Measurements from ENCODE around the gene OSBPL5.

The OSBPL5 gene

GRCh38 chr11:3149852-3150188, 15.3 kb downstream of the OSBPL5 start:
- DNase-seq (ENCODE audit: low read depth in 2 of 2) = no peak

DNA sequence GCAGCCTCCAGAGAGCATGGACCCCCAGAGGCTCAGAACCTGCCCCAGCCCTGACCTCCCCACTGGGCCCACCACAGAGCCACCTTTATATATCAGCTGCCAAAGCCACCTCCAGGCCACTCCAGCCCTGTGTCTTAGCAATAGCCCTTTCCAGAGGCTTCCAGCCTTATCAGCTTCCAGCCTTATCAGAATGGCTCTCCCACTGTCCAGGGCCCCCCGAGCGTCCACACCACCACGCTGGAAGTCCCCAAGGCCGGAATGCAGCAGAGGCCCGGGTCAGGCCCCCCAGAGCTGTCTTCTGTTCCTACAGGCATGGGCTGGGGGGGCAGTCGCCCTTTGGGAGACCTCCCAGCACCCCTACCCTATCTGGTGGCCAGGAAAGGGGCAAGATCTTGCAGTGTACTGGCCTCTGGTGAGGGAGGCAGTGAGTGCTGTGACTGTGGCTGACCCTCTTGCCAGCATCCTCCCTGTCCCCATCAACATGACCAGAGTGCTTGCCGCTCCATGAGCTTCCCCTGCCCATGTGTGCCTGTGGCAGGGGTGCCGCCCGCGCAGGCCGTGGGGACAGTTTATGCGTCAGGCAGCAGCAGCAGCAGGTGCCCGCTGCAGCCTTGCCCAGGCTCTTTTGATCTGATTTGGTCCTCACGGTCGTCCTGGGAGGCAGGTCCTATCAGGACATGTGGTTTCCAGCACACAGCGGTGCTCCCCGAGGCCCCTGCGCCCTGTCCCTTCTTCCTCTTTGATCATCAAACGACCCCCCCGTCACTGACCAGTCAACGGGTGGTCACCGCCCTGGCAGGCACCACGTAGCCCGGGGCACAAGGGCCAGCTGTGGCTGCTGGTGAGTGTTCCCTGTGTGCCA, 15.9 kb downstream of the OSBPL5 start:
- DNase-seq (ENCODE audit: low read depth in 2 of 2) = no peak

- DNase-seq (ENCODE audit: low read depth in 2 of 2) = no peak
These were observed 16.7 kb downstream of the OSBPL5 start for GRCh38 chr11:3148255-3148989.

DNA sequence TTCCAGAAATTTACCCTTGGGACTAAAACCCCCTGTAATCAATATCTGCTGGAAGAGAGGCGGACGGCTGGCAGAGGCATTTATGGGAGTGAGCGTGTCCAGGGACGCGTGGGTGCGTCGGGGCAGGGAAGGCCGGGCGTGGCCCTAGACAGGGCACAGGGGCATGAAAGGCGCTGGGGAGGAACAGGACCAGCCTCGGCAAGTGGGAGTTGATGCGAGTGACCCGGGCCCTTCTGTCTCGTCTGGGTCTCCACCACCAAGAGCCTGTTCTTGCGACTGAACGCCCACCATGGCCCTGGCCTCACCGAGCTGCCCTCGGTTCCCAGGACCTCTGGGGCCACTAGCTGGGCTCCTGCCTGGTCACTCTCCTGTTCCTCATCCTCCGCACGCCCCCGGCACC, 17.5 kb downstream of the OSBPL5 start:
- no peak for DNase-seq (ENCODE audit: low read depth in 2 of 2)

GRCh38 chr11:3147257-3147619, 17.9 kb downstream of the OSBPL5 start:
- DNase-seq (ENCODE audit: low read depth in 2 of 2) = no peak

DNA sequence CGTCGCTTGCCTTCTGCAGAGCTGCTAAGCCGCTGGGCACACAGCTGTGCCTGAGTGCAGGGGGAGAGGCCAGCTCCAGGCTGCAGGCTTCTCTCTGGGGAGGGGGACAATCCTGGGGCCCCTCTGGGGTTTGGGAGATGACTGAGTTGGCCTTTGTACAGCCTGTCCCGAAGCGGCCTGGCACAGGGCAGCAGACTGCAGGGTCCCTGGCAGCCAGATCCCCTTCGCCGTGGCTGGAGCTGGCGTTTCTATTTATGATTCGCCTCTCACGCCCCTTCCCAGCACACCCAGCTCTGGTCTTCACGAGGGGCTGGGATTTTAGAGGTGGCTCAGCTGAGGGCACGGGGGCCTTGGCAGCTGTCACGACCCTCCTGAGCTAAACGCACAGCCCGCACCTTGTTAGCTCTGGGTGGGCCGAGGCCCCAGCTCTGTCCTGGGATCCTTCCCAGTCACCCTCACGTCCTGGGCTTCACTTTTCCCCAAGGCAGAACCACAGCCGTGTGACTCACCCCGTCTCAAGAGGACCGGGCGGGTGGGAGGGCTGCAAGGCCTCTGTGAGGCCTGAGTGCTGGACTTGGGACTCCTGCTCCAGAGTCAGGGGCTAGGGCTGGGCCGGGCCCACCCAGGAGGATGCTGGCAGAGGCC, 18.4 kb downstream of the OSBPL5 start:
- DNase-seq (ENCODE audit: low read depth in 2 of 2) = no peak

- no peak for DNase-seq (ENCODE audit: low read depth in 2 of 2)
These were observed 19.9 kb downstream of the OSBPL5 start for GRCh38 chr11:3145206-3145520.

DNA sequence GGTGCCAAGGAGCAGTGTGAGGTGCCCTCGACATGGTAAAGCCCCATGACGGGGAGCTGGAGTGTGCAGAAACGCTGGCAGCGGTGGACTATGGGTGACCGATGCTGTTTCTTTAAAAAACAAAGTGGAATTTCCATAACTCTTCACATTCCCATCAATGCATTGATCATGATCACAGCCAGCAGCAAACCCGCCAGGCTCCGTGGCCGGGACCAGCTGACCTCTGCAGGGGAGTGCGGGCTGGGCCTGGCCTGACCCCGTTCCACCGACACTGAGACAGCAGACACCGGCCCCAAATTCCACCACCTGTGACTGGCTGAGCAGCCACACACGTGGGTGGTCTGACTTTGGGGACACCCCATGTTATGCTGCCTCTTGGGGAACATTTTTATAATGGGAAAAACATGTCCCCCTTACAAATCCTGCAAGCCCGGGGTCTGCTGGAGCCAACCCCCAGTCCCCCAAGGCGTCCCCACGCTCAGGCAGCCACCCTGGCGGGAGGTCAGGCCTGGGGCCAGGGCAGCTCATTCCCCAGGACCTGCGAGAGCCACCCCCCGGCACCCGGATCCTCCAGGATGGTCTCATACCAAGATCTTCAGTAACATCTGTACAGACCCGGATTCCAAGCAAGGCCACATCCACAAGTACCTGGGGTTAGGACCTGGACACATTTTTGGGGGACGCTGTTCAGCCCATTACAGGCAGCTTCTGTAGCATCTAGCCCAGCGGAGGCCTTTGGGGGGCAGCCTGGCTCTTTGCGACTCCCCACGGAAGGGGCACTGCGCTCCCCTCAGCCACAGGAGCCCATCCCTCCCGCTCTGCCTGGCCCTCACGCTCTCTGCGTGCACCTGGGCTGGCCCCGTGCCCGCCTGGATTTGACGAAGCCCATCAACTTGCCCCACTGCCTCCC, 20.6 kb downstream of the OSBPL5 start:
- DNase-seq (ENCODE audit: low read depth in 2 of 2) = no peak

DNA sequence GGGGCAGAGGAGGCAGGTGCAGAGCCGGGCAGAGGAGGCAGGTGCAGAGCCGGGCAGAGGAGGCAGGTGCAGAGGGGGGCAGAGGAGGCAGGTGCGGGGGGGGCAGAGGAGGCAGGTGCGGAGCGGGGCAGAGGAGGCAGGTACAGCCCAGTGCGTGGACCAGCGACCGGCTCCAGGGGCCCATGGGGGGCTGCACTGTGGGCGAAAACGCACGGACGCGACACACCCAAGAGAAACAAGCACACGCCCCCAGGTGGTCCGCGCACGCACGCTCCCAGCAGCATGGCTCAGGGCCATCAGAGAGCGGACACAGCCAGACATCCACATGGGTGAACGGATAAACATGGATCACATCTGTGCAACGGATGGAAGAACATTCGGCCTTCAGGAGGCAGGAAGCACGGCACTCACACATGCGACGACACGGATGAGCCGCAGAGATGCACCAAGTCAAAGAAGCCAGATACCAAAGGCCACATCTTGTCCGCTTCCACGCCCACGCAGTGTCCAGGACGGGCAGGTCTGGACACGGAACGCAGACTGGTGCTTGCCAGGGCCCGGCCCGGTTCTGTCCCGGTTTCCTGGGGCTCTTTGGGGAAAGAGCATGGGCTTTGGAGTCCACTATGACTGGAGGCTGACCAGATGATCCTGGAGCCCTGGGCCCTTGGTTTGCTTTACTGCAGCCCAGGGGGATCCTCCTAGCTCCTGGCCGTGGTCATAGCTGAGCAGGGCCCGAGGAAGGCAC, 21.8 kb downstream of the OSBPL5 start:
- no peak for DNase-seq (ENCODE audit: low read depth in 2 of 2)

DNA sequence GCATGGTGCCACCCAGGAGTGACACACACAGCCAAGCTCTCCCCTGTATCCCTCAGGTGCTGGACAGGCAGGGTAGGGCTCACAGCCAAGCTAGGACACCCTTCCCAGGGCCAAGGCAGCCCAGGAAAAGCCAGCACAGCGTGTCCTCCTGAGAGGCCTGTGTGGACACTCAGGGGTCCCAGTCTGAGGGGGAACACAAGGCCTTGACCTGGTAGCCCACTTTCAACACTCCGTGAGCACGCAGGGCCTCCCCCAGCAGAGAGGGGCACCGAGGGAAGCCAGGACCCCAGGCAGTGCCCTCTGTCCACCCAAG, 24.9 kb downstream of the OSBPL5 start:
- DNase-seq (ENCODE audit: low read depth in 2 of 2) = no peak

GRCh38 chr11:3139481-3140290, 25.4 kb downstream of the OSBPL5 start:
- DNase-seq (ENCODE audit: low read depth in 2 of 2) = no peak

GRCh38 chr11:3139086-3139440, 26.0 kb downstream of the OSBPL5 start:
- DNase-seq (ENCODE audit: low read depth in 2 of 2) = no peak

DNA sequence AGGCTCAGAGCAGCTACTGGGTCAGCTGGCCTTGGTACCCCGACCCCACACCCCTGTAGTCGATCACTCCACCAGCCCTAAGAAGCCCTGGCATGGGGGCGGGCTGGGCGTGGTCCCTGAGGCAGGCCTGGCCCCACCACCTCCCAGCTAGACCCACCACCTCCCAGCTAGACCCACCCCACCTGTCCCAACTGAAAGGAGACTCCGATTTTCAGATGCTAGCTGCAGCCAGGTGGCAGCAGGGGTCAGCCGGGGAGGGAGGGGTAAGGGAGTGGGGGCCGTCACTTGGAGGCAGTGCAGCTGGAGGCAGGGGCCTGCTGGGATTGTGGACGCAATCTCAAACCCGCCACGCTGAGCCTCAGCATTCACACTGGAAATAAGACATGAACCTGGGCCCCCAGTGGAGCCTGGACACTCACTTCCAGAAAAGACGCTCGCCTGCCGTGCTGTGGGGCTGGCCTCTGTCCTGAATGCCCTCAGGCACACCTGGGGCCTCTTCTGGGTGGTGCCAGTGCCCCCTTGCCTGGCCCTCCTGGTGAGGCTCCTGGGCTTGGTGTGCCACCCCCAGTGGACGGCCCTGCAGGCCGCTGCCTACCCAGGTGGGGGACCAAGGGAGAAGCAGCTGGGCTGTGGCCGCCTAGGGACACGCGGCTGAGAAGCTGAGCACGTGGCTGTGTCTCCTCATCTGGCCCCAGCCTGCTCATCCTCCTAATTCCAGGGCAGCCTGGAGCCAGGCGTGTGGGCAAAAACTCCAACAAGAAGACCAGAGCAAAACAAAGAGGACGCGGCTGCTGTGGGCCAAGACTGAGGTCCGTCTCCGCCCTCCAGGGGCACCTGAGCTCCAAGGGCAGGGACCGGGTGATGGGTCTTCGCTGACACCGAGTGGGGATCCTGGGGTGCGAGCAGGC, 26.7 kb downstream of the OSBPL5 start:
- DNase-seq (ENCODE audit: low read depth in 2 of 2) = no peak

- DNase-seq (ENCODE audit: low read depth in 2 of 2) = no peak
These were observed 27.5 kb downstream of the OSBPL5 start for GRCh38 chr11:3137486-3138177.

- no peak for DNase-seq (ENCODE audit: low read depth in 2 of 2)
These were observed 28.3 kb downstream of the OSBPL5 start for GRCh38 chr11:3136546-3137455.

DNA sequence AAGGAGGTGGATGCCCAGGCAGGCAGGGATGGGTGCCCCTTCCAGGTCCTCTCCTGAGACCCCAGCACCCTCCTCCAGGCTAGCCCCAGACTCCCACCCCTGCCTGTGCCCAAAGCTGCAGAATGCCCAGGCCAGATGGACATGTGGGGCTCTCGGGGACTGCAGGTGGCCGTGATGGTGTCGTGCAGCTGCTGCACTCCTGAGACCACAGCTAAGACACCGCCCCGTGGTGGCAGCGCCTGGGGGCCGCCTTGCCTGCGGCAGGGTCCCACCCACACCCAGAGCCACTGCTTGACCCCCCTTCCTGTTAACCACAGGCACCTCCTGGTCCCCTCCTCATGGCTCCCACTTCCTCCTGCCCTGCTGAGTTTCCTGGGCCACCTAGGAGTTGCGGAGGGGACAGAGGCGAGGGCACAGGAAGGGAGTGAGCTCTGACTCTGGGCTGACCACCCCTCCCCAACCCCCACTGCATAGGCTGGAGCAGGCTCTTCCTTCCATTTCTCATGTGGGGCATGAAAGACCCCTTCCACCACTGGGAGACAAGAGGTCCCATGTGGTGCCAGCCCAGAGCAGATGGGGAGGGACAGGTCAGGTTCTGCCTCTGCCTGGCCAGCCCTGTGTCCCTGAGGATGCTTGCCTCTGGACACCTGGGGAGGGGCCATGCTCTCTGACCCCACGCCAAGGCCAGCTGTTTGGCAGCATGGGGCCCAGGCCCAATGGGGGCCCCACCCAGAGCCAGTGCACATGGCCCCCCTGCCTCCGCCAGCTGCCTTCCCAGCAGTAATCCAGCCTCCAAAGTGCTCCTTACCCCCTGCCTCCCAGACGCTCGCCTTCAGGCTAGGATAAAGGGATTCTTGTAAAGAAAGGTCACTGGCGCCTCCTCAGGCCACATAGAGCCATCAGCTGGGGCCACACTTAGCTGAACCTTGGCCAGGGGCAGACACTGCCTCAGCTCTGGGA, 29.3 kb downstream of the OSBPL5 start:
- DNase-seq (ENCODE audit: low read depth in 2 of 2) = no peak

Data from stimulated activated CD8-positive, alpha-beta memory T cell treated with anti-CD3 and anti-CD28 coated beads, Interleukin-7, amount 100 ng/mL, for 1 hour (primary cell).